Measurements from ENCODE around the gene CCDC107.

Gene CCDC107

GRCh38 chr9:35662437-35662836 lies 4.3 kb downstream of the CCDC107 start:
- no peak for DNase-seq

GRCh38 chr9:35664531-35665470 lies 6.7 kb downstream of the CCDC107 start, which contains the start of gene ARHGEF39:
TSS of gene ARHGEF39 (minus strand) at chr9:35665195. CDS start at chr9:35665169, 26 bp downstream.
- DNase-seq = peak; percentile 71

- no peak for DNase-seq
Observed at GRCh38 chr9:35665471-35665818, 7.4 kb downstream of the CCDC107 start.

- no peak for DNase-seq
Observed at GRCh38 chr9:35666045-35666444, 8.0 kb downstream of the CCDC107 start.

- no peak for DNase-seq
Observed at GRCh38 chr9:35666549-35666948, 8.5 kb downstream of the CCDC107 start.

- DNase-seq = no peak
Observed at GRCh38 chr9:35667939-35668338, 9.8 kb downstream of the CCDC107 start.

- DNase-seq = peak; percentile 55
Observed at GRCh38 chr9:35669331-35670145, 11.4 kb downstream of the CCDC107 start.

- no peak for DNase-seq
Observed at GRCh38 chr9:35673132-35674024, 15.3 kb downstream of the CCDC107 start, which contains the start of gene CA9. TSS of gene CA9 (plus strand) at chr9:35673928. CDS start at chr9:35673960, 32 bp downstream.

- DNase-seq = no peak
Observed at GRCh38 chr9:35674025-35674361, 15.9 kb downstream of the CCDC107 start.

GRCh38 chr9:35675204-35675603 lies 17.1 kb downstream of the CCDC107 start:
- no peak for DNase-seq

GRCh38 chr9:35675732-35676392 lies 17.8 kb downstream of the CCDC107 start:
- no peak for DNase-seq

GRCh38 chr9:35679091-35679490 lies 21.0 kb downstream of the CCDC107 start:
- DNase-seq = no peak

- DNase-seq = no peak
Observed at GRCh38 chr9:35679766-35680330, 21.8 kb downstream of the CCDC107 start.

GRCh38 chr9:35680331-35681105 lies 22.4 kb downstream of the CCDC107 start:
- no peak for DNase-seq

GRCh38 chr9:35681341-35682002 lies 23.4 kb downstream of the CCDC107 start:
- no peak for DNase-seq

- no peak for DNase-seq
Observed at GRCh38 chr9:35682051-35682450, 24.0 kb downstream of the CCDC107 start.

GRCh38 chr9:35682520-35683315 lies 24.6 kb downstream of the CCDC107 start:
- no peak for DNase-seq

- peak; percentile 2 for DNase-seq
Observed at GRCh38 chr9:35683323-35683722, 25.2 kb downstream of the CCDC107 start.

GRCh38 chr9:35684921-35685320 lies 26.8 kb downstream of the CCDC107 start:
- no peak for DNase-seq

- no peak for DNase-seq
Observed at GRCh38 chr9:35685506-35685905, 27.4 kb downstream of the CCDC107 start.
